Erythroblast (primary cell): ENCODE data around the gene SFMBT2.

Experiments
- GATA1 ChIP-seq: IDR thresholded peaks from 2 replicates; pipeline ENCODE4 v1.6.1; 2011; ENCODE audit warnings: low read depth, mild to moderate bottlenecking, control low read depth, low read length, moderate library complexity
- POLR2A ChIP-seq: IDR thresholded peaks from 2 replicates; pipeline ENCODE4 v1.6.1; 2011; ENCODE audit warnings: mild to moderate bottlenecking, low read length

GRCh38 chr10:7409732-7410168 is 1.1 kb downstream of the SFMBT2 start:
- TF ChIP-seq POLR2A (no peak), GATA1 (no peak)
